ENCODE results near the gene PAGR1.
A peak's percentile ranks its signal among the peaks of the same experiment; 100 is the strongest.

The PAGR1 gene

DNA sequence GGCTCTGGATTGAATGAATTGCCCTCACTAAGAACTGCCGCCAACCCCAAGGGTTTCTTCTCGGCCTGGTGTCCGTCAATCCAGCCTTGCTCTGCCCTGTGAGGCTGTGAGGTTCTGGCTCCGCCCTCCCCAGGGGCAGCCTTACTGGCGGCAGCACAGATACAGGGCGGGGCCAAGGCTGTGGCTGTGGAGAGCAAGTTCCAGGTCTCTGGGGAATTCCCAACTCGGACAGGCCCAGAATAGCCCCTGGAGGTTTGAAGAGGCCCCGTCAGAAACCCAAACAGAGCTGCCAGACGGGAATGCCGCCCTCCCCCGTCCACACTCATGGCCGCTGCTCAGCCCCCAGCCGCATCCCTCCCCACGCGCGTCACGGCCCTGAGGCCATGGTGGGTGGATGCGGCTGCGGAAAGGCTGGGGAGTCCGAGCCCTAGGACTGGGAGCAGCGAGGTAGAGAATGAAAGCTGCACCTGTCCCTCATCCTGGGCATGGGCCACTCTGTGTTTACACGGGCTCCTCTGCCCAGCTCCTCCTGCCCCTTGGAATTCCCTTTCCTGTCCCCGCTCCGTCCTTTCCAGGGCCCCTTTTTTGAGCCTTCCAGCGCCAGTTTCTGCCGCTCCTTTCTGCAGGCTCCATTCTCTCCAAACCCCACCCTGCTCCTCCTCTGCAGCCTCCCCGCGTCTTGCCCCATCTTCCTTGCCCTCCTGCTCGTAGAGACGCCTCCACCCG, 4.6 kb upstream of the PAGR1 start:
- DNase-seq (ENCODE audit: low read depth), result peak; percentile 95

GRCh38 chr16:29811896-29812665, 3.9 kb upstream of the PAGR1 start, which contains the start of gene PRRT2:
Gene PRRT2 (plus strand): TSS chr16:29812193. CDS start chr16:29813055, 862 bp downstream.
- H3K4me3 ChIP-seq (ENCODE audit: low read depth, low read length), result peak within 1 kb of the TSS; percentile 45
- DNase-seq (ENCODE audit: low read depth), result peak; percentile 38
- TF ChIP-seq CTCF (IDR thresholded peaks at IDR 0.05; ENCODE audit: insufficient read depth, low read depth, low read length, missing control alignments), result no peak

More for the DNA sequence above, 4.6 kb upstream of the PAGR1 start:
- H3K4me3 ChIP-seq (ENCODE audit: low read depth, low read length), result peak overlapping the region; percentile 45
- no peak for TF ChIP-seq CTCF (IDR thresholded peaks at IDR 0.05; ENCODE audit: insufficient read depth, low read depth, low read length, missing control alignments)

DNA sequence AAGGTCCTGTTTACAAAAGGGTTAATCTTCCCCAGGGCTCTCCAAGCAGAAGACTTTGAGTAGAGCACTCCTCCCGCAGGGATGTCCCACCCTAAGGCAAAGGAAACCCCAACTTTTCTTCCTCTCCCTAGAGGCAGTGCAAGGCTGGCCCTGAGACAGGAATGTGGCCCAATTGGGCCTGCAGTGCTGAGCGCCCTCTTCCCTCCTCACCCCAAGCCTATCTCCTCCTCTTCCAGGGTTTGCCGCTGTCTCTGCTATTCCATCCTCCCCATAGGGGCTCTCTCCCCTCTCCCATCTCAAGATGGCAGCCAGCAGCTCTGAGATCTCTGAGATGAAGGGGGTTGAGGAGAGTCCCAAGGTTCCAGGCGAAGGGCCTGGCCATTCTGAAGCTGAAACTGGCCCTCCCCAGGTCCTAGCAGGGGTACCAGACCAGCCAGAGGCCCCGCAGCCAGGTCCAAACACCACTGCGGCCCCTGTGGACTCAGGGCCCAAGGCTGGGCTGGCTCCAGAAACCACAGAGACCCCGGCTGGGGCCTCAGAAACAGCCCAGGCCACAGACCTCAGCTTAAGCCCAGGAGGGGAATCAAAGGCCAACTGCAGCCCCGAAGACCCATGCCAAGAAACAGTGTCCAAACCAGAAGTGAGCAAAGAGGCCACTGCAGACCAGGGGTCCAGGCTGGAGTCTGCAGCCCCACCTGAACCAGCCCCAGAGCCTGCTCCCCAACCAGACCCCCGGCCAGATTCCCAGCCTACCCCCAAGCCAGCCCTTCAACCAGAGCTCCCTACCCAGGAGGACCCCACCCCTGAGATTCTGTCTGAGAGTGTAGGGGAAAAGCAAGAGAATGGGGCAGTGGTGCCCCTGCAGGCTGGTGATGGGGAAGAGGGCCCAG, 3.0 kb upstream of the PAGR1 start:
- no peak for TF ChIP-seq CTCF (IDR thresholded peaks at IDR 0.05; ENCODE audit: insufficient read depth, low read depth, low read length, missing control alignments)
- H3K4me3 ChIP-seq (ENCODE audit: low read depth, low read length), result no peak overlapping the region
- DNase-seq (ENCODE audit: low read depth), result no peak

GRCh38 chr16:29813644-29814562, 2.0 kb upstream of the PAGR1 start:
- H3K4me3 ChIP-seq (ENCODE audit: low read depth, low read length), result no peak overlapping the region
- DNase-seq (ENCODE audit: low read depth), result no peak
- TF ChIP-seq CTCF (IDR thresholded peaks at IDR 0.05; ENCODE audit: insufficient read depth, low read depth, low read length, missing control alignments), result no peak

DNA sequence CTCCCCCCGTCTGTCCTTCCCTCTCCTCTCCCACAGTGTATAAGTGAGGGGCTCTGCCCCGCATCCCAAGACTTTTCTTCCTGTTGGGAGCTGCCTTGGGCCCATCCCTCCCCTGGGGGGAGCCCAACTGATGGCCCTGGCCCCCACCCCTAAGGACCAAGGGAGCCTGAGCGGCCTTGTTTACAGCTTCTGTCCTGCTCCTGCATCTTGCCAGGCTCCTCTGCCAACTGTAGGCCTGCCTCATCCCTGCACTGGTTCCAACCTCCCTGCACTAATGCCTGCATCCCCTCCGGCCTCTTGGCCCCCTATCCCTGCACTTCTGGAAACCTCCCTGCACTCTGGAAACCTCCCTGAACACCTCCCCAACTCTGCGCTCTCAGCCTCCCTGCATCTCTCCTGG, 1.4 kb upstream of the PAGR1 start:
- H3K4me3 ChIP-seq (ENCODE audit: low read depth, low read length), result no peak overlapping the region
- no peak for DNase-seq (ENCODE audit: low read depth)
- TF ChIP-seq CTCF (IDR thresholded peaks at IDR 0.05; ENCODE audit: insufficient read depth, low read depth, low read length, missing control alignments), result no peak
